Choroid plexus epithelial cell (primary cell): Measurements from ENCODE around the gene EPOP.

Experiments used
- DNase-seq: peaks from one replicate; pipeline ENCODE4 v3.0.0-alpha.2; 2010; ENCODE audit warnings: low read depth
- H3K4me3 ChIP-seq: 2 replicates; pipeline ENCODE4 v1.5.1; 2011; ENCODE audit warnings: low read depth, mild to moderate bottlenecking, control low read depth, low read length, moderate library complexity
- TF ChIP-seq, protein P1 (sequence below): conservative IDR thresholded peaks from 2 replicates; pipeline ENCODE4 v1.5.1; 2011; ENCODE audit warnings: low read depth, mild to moderate bottlenecking, control low read depth, inconsistent platforms, low read length, moderate library complexity

The EPOP gene

GRCh38 chr17:38663125-38663751 is 11.5 kb downstream of the EPOP start:
- peak; percentile 58 for DNase-seq
- H3K4me3 ChIP-seq, result no peak overlapping the region
- TF ChIP-seq, protein P1, sequence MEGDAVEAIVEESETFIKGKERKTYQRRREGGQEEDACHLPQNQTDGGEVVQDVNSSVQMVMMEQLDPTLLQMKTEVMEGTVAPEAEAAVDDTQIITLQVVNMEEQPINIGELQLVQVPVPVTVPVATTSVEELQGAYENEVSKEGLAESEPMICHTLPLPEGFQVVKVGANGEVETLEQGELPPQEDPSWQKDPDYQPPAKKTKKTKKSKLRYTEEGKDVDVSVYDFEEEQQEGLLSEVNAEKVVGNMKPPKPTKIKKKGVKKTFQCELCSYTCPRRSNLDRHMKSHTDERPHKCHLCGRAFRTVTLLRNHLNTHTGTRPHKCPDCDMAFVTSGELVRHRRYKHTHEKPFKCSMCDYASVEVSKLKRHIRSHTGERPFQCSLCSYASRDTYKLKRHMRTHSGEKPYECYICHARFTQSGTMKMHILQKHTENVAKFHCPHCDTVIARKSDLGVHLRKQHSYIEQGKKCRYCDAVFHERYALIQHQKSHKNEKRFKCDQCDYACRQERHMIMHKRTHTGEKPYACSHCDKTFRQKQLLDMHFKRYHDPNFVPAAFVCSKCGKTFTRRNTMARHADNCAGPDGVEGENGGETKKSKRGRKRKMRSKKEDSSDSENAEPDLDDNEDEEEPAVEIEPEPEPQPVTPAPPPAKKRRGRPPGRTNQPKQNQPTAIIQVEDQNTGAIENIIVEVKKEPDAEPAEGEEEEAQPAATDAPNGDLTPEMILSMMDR, result peak; percentile 85

- TF ChIP-seq, protein P1, result no peak
- DNase-seq, result no peak
Observed at GRCh38 chr17:38660097-38661025, 14.4 kb downstream of the EPOP start.

GRCh38 chr17:38659415-38659814 is 15.3 kb downstream of the EPOP start:
- TF ChIP-seq, protein P1, result no peak
- DNase-seq, result no peak
- no peak overlapping the region for H3K4me3 ChIP-seq

More at GRCh38 chr17:38660097-38661025, 14.4 kb downstream of the EPOP start:
- H3K4me3 ChIP-seq, result no peak overlapping the region

DNA sequence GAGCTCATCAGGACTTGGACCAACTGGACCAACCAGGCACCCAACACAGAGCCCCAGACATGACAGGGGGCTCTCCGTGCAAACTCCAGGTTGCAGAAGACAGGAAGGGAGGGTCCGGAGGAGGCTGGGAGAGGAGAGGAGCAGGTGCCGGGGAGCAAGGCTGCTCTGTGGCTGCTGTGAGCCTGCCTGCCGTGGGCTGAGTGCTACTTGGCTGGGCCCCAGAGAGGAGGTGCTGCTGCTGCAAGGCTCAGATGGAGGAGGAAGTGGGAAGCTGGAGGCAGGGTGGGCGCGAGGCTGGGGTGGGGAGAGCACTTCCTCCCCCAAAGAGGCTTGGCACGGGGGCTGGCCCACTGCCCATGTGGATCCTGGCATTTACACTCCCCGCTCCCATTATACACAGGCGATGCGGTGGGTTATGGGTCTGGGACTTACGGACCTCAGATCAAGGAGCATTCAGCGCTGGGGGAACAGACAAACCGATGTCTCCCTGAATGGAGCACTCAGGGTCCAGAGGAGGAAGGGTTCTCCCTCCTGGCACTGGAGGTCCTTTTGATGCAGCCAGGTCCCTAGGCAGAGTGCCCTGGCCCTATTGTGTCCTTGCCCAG is 15.9 kb downstream of the EPOP start:
- DNase-seq, result no peak
- TF ChIP-seq, protein P1, result no peak
- H3K4me3 ChIP-seq, result no peak overlapping the region

- no peak for DNase-seq
- no peak overlapping the region for H3K4me3 ChIP-seq
- TF ChIP-seq, protein P1, result no peak
Observed at GRCh38 chr17:38657824-38658740, 16.7 kb downstream of the EPOP start.
